Endothelial cell of umbilical vein (primary cell): ENCODE data around the gene OR4D1. TPM values are rescaled to one million over a fixed set of nuclear protein-coding genes. Genes with fewer than 3 reads are reported as not detected.

Experiments used
- BruUV-seq: library from RNA; stranded (reverse); fragments of 400-500 nt; replicated peaks from 2 replicates; lab custom pipeline; 2021; lab: Mats Ljungman, UMichigan
- CTCF ChIA-PET: fragments of 300-600, 350-600 bp; sonication (Branson Sonifier 250); formaldehyde crosslinking; loops from one replicate; lab custom pipeline; 2021; ENCODE audit warnings: antibody characterized with exemption, inconsistent platforms; lab: Charles Lee
- POLR2A ChIA-PET: fragments of 300-600, 350-600 bp; sonication (Branson Sonifier 250); formaldehyde crosslinking; loops from one replicate; lab custom pipeline; 2021; ENCODE audit warnings: antibody characterized with exemption, inconsistent platforms; lab: Charles Lee
- DNase-seq: peaks from one replicate; pipeline ENCODE4 v3.0.0-alpha.2; 2011; ENCODE audit warnings: low read depth, low spot score
- FAIRE-seq: peaks from 2 replicates; lab custom pipeline; 2011; peaks lifted over from hg19 to GRCh38; lab: Jason Lieb, UNC
- H2AFZ ChIP-seq: 2 replicates; pipeline ENCODE4 v1.6.0; 2012; ENCODE audit warnings: low read depth, low read length, control low read depth, inconsistent platforms
- H3K27ac ChIP-seq: 2 replicates; pipeline ENCODE4 v1.5.1; 2011; ENCODE audit warnings: low read depth, mild to moderate bottlenecking, control low read depth, low read length, moderate library complexity; ENCODE audit not compliant: insufficient read depth
- H3K27me3 ChIP-seq, 2 experiments: 2 replicates each; pipeline versions ENCODE4 v1.6.0 to v1.6.1; 2011; ENCODE audit warnings: low read length in 2 of 2, mixed read lengths in 1 of 2; ENCODE audit not compliant: control insufficient read depth in 2 of 2, insufficient read depth in 2 of 2
- H3K36me3 ChIP-seq, 2 experiments: 2 replicates in 1 of 2; 3 replicates in 1 of 2; pipeline ENCODE4 v1.5.1; 2011; ENCODE audit warnings: low read length in 2 of 2, mild to moderate bottlenecking in 1 of 2, moderate library complexity in 1 of 2; ENCODE audit not compliant: control insufficient read depth in 2 of 2, insufficient read depth in 2 of 2; ENCODE audit errors: extremely low read depth in 1 of 2
- H3K4me1 ChIP-seq: 3 replicates; pipeline ENCODE4 v1.5.1; 2011; ENCODE audit warnings: mild to moderate bottlenecking, low read length; ENCODE audit not compliant: control insufficient read depth, insufficient read depth; ENCODE audit errors: extremely low read depth
- H3K4me2 ChIP-seq: 2 replicates; pipeline ENCODE4 v1.6.1; 2011; ENCODE audit warnings: low read length, control low read depth, mixed read lengths; ENCODE audit not compliant: insufficient read depth
- H3K4me3 ChIP-seq, 3 experiments: fragments of 200-600 bp in 1 of 3; sonication (generic), shearing (Covaris generic) in 1 of 3; replicated peaks in 1 of 3; 2 replicates each; pipeline ENCODE4 v1.5.1; 2011 to 2016; ENCODE audit warnings: control low read depth in 3 of 3, low read length in 3 of 3, mild to moderate bottlenecking in 2 of 3, inconsistent platforms in 1 of 3, low read depth in 1 of 3, moderate library complexity in 1 of 3; ENCODE audit not compliant: insufficient read depth in 1 of 3
- H3K79me2 ChIP-seq: 2 replicates; pipeline ENCODE4 v1.6.0; 2012; ENCODE audit warnings: low read length, inconsistent platforms; ENCODE audit not compliant: control insufficient read depth, insufficient read depth
- H3K9ac ChIP-seq: replicated peaks from 2 replicates; pipeline ENCODE3; 2011; ENCODE audit warnings: low read length, control low read depth; ENCODE audit not compliant: insufficient read depth; ENCODE audit errors: extremely low read depth
- H3K9me1 ChIP-seq: replicated peaks from 3 replicates; pipeline ENCODE4 v1.6.0; 2011; ENCODE audit warnings: mild to moderate bottlenecking, low read length; ENCODE audit not compliant: control insufficient read depth, insufficient read depth; ENCODE audit errors: extremely low read depth
- H3K9me3 ChIP-seq: replicated peaks from 2 replicates; pipeline ENCODE4 v1.5.1; 2012; ENCODE audit warnings: low read length, inconsistent platforms; ENCODE audit not compliant: control insufficient read depth, insufficient read depth
- H4K20me1 ChIP-seq: replicated peaks from 2 replicates; pipeline ENCODE3; 2011; ENCODE audit warnings: mild to moderate bottlenecking, low read length; ENCODE audit not compliant: control insufficient read depth, insufficient read depth; ENCODE audit errors: extremely low read depth
- EZH2 ChIP-seq: IDR thresholded peaks from 2 replicates; pipeline ENCODE4 v1.6.1; 2012; ENCODE audit warnings: borderline replicate concordance, low read depth, mild to moderate bottlenecking, moderate library complexity, low read length, inconsistent platforms; ENCODE audit not compliant: severe bottlenecking
- FOS ChIP-seq: IDR thresholded peaks from 2 replicates; pipeline ENCODE4 v1.6.1; 2011; ENCODE audit warnings: mild to moderate bottlenecking, low read length, moderate library complexity, borderline replicate concordance; ENCODE audit not compliant: insufficient read depth
- GATA2 ChIP-seq: IDR thresholded peaks from 2 replicates; pipeline ENCODE4 v1.7.0; 2011; ENCODE audit warnings: low read depth, mild to moderate bottlenecking, moderate library complexity, mixed read lengths, low read length; ENCODE audit not compliant: insufficient read length, insufficient read depth
- JUN ChIP-seq: IDR thresholded peaks from 2 replicates; pipeline ENCODE4 v1.6.1; 2011; ENCODE audit warnings: borderline replicate concordance, low read depth; ENCODE audit not compliant: insufficient read length, insufficient read depth
- MYC ChIP-seq: IDR thresholded peaks from one replicate; pipeline ENCODE4 v1.6.1; 2011; ENCODE audit warnings: mild to moderate bottlenecking, low read depth, low read length
- POLR2A ChIP-seq: IDR thresholded peaks from 2 replicates; pipeline ENCODE4 v1.6.1; 2012; ENCODE audit warnings: low read depth, mild to moderate bottlenecking, control low read depth, low read length
- POLR2AphosphoS5 ChIP-seq: IDR thresholded peaks from 2 replicates; pipeline ENCODE4 v1.6.1; 2012; ENCODE audit warnings: low read depth, mild to moderate bottlenecking, control low read depth, low read length, moderate library complexity; ENCODE audit not compliant: insufficient read depth
- dilution Hi-C: fragments of 300-500 bp; cut with MboI; formaldehyde crosslinking; loops from one replicate; pipeline ENCODE4 v1.15.0; 2019; ENCODE audit warnings: low sequenced_read_pairs; ENCODE audit not compliant: extremely low pct_ligation_motif_present
- intact Hi-C: fragments of 100-400 bp; cut with micrococcal nuclease; formaldehyde crosslinking; loops from one replicate; pipeline ENCODE4 v1.10.0; 2022
- polyA plus RNA-seq, 4 experiments: library from polyadenylated mRNA; depleted of rRNA in 3 of 4; stranded (reverse) in 3 of 4; unstranded in 1 of 4; fragments of >200 nt; gene quantifications; 2 replicates each; pipeline versions ENCODE4 v1.2.1 to v1.2.3, GENCODE V29; 2011 to 2012; ENCODE audit warnings: missing spikeins in 1 of 4
- total RNA-seq: library from RNA; stranded (reverse); gene quantifications from 2 replicates; pipeline ENCODE4 v1.2.3, GENCODE V29; 2021
- TF ChIP-seq, protein P1 (sequence below), 2 donors: IDR thresholded peaks; 1 replicate in 1 of 2; 2 replicates in 1 of 2; pipeline ENCODE4 v1.5.1; 2011; ENCODE audit warnings: low read length in 2 of 2, mild to moderate bottlenecking in 2 of 2, moderate library complexity in 2 of 2, control low read depth in 1 of 2, inconsistent platforms in 1 of 2, low read depth in 1 of 2; ENCODE audit not compliant: insufficient read depth in 1 of 2; ENCODE audit errors: extremely low read depth in 1 of 2
- TF ChIP-seq, protein P2 (sequence below): IDR thresholded peaks from 2 replicates; pipeline ENCODE4 v1.6.1; 2011; ENCODE audit not compliant: insufficient read depth, insufficient read length

Gene OR4D1
- total and polyA plus RNA-seq, 2 donors (not counting 3 experiments of a cell fraction or from before 2014, with no cell fraction given): not detected

DNA sequence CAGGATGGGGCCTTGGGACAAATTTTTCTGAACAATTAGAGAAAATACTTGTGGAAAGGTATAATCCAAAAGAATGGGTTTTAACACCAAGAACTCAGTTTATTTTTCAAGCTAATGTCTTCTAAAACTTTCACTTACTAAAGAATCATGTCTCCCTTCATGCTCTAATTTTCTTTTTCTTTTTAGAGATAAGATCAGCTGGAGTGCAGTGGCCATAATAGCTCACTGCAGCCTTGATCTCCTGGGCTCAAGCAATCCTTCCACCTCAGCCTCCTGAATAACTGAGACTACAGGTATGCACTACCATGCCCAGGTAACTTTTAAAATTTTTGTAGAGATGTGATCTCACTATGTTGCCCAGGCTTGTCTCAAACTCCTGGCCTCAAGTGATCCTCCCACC is 5.5 kb downstream of the OR4D1 start:
- Histone ChIP-seq H3K4me1 (peaks cover 3% of the 10 kb centered on the region), H3K9me1 (no peaks in the 10 kb centered on the region), H3K27ac (no peak overlapping the region), H3K79me2 (no peaks in the 10 kb centered on the region), H3K9me3 (no peaks in the 10 kb centered on the region), H2AFZ (no peak overlapping the region), H3K36me3 (no peaks in the 10 kb centered on the region), H3K4me3 (no peak overlapping the region), H3K4me2 (no peak overlapping the region), H3K27me3 (peaks cover 30 to 33% of the 10 kb centered on the region in 2 experiments), H4K20me1 (no peaks in the 10 kb centered on the region), H3K9ac (no peak overlapping the region)
- FAIRE-seq: no peak
- DNase-seq: no peak
- dilution Hi-C loops: no loop called here
- BruUV-seq: no TSS peak
- intact Hi-C loops: no loop called here
- POLR2A ChIA-PET: no interaction called here
- TF ChIP-seq GATA2 (no peak), EZH2 (no peak), MYC (no peak), JUN (no peak), POLR2AphosphoS5 (no peak), POLR2A (no peak), FOS (no peak)
- TF ChIP-seq, protein P1, sequence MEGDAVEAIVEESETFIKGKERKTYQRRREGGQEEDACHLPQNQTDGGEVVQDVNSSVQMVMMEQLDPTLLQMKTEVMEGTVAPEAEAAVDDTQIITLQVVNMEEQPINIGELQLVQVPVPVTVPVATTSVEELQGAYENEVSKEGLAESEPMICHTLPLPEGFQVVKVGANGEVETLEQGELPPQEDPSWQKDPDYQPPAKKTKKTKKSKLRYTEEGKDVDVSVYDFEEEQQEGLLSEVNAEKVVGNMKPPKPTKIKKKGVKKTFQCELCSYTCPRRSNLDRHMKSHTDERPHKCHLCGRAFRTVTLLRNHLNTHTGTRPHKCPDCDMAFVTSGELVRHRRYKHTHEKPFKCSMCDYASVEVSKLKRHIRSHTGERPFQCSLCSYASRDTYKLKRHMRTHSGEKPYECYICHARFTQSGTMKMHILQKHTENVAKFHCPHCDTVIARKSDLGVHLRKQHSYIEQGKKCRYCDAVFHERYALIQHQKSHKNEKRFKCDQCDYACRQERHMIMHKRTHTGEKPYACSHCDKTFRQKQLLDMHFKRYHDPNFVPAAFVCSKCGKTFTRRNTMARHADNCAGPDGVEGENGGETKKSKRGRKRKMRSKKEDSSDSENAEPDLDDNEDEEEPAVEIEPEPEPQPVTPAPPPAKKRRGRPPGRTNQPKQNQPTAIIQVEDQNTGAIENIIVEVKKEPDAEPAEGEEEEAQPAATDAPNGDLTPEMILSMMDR (IDR thresholded peaks at IDR 0.05; ENCODE audit: extremely low read depth in 1 of 2, insufficient read depth in 1 of 2, low read depth in 1 of 2, low read length in 2 of 2): no peak
- TF ChIP-seq, protein P2, sequence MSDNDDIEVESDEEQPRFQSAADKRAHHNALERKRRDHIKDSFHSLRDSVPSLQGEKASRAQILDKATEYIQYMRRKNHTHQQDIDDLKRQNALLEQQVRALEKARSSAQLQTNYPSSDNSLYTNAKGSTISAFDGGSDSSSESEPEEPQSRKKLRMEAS: no peak
- CTCF ChIA-PET: no interaction called here
